HG03159 (cell line): Measurements from ENCODE around the gene PRDM15.

Source experiments
- ATAC-seq: cut with Tn5 transposase; IDR thresholded peaks from one replicate; pipeline ENCODE4 v1.9.1; 2021; ENCODE audit warnings: mild to moderate bottlenecking, moderate library complexity; ENCODE audit not compliant: unreplicated experiment

The PRDM15 gene

GRCh38 chr21:41753006-41753898, 125.9 kb downstream of the PRDM15 start:
- no peak for ATAC-seq

- ATAC-seq: no peak
These were observed 126.9 kb downstream of the PRDM15 start for GRCh38 chr21:41752231-41752681.

- no peak for ATAC-seq
These were observed 127.5 kb downstream of the PRDM15 start for GRCh38 chr21:41751611-41752011.

- ATAC-seq: no peak
These were observed 128.5 kb downstream of the PRDM15 start for GRCh38 chr21:41750532-41751151.

- ATAC-seq: no peak
These were observed 129.1 kb downstream of the PRDM15 start for GRCh38 chr21:41750051-41750450.

- no peak for ATAC-seq
These were observed 129.9 kb downstream of the PRDM15 start for GRCh38 chr21:41749286-41749685.
